Activated T-cell treated with anti-CD3 and anti-CD28 coated beads, Interleukin-2, amount 50 U/mL, for 1 hour (primary cell): ENCODE results near the gene TNXB.
"Not testable (repeated sequence)": the region's sequence is repeated elsewhere in the genome, so short reads cannot be mapped to it uniquely, and the experiment has no call there.

Experiments
- DNase-seq: peaks from one replicate; pipeline ENCODE4 v3.0.0-alpha.2; 2020

Gene TNXB

GRCh38 chr6:32085759-32086459 lies 23.2 kb downstream of the TNXB start:
- no peak for DNase-seq

- DNase-seq = no peak
Observed at GRCh38 chr6:32084780-32085179, 24.4 kb downstream of the TNXB start.

DNA sequence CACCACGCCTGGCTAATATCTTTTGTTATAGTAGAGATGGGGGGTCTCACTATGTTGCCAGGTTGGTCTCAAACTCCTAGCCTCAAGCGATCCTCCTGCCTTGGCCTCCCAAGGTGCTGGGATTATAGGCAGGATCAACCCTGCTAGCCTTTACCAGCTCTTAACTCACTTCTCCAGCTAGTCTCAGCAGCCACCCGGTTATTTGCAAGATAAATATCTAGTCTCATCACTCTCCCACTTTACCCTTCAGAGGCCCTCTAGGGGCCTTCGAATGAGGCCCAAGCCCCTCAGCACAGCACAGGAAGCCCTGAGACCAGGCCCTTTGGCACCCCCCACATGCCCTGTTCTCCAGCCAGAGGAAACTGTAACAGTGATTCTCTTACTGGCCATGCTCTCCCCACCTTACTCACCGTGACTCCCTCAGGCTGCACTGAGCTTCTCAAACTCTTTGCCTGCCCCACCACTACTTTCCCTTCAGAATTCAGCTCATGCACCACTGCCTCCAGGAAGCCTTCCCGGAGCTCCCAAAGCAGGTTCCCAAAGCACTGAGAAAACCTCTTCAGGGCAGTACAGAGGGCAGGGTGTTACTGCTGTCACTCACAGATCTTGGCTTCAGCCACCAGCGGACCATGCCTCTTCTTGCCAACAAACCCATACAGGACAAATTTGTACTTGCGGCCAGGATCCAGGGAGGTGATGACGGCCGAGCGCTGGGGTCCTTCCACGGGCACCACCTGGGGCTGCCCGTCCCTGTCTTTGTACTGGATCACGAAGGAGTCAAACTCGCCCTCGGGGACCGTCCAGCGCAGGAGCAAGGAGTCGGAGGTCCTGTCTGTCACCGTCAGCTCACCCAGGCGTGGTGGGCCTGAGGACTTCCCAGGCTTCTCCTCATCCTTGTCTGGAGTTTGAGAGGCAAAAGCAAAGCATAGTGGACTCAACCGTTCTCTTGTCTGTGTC lies 25.0 kb downstream of the TNXB start:
- no peak for DNase-seq

GRCh38 chr6:32082935-32083334 lies 26.2 kb downstream of the TNXB start:
- DNase-seq = no peak

DNA sequence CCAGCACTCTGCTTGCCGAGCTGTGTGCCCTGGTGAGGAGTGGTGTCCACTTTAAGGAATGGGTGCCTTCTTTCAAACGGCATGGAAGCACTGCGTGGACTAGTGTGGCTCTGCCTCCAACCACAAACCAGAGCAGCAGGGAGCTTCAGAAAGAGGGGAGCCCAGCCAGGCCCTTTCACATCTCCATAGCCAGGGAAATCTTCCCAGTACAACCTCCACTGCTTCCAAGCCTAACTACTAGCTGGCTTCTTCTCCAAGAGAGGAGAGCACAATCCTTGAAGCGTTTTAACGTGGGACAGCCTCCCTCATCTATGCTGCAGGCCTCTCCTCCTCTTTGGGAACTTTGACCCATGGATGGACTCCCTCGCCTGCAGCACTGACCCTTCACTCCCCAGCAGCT lies 26.7 kb downstream of the TNXB start:
- DNase-seq = no peak

GRCh38 chr6:32081168-32081990 lies 27.8 kb downstream of the TNXB start:
- no peak for DNase-seq

DNA sequence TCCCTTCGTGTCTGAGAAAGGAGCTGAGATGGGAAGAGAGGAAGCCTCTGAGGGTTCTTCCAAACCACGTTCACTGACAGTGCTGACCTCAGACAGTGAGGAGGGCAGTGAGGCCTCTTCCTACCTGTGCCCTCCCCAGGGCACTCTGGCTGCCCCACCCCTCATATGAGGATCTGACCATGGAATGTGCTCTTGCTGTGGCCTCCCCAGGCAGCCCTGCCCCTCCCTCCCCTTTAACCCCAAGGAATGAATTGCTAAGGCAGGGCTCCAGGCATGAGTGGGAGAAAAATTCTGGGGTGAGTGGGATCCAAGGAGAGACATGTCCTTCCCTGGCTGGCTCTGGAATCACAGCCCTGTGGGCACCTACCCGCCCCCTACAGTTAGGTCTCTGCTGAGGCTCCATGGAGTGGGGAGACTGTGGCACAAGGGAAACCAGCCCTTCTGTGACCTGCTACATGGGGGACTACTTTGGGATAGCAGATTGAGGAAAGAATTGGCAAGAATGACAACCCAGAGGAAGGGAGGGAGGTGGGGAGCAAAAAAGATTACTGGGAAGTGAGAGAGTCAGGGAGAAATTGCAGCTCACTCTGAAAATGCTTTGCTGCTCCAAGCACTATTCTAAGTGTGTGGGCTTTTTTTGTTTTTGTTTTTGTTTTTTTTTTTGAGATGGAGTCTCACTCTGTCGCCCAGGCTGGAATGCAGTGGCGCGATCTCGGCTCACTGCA lies 29.4 kb downstream of the TNXB start:
- no peak for DNase-seq

- no peak for DNase-seq
Observed at GRCh38 chr6:32076321-32076809, 32.8 kb downstream of the TNXB start.

GRCh38 chr6:32075781-32076180 lies 33.4 kb downstream of the TNXB start:
- DNase-seq = no peak

- DNase-seq = no peak
Observed at GRCh38 chr6:32074996-32075532, 34.1 kb downstream of the TNXB start.

GRCh38 chr6:32073613-32074012 lies 35.5 kb downstream of the TNXB start:
- DNase-seq = no peak

- DNase-seq = no peak
Observed at GRCh38 chr6:32073101-32073500, 36.0 kb downstream of the TNXB start.

DNA sequence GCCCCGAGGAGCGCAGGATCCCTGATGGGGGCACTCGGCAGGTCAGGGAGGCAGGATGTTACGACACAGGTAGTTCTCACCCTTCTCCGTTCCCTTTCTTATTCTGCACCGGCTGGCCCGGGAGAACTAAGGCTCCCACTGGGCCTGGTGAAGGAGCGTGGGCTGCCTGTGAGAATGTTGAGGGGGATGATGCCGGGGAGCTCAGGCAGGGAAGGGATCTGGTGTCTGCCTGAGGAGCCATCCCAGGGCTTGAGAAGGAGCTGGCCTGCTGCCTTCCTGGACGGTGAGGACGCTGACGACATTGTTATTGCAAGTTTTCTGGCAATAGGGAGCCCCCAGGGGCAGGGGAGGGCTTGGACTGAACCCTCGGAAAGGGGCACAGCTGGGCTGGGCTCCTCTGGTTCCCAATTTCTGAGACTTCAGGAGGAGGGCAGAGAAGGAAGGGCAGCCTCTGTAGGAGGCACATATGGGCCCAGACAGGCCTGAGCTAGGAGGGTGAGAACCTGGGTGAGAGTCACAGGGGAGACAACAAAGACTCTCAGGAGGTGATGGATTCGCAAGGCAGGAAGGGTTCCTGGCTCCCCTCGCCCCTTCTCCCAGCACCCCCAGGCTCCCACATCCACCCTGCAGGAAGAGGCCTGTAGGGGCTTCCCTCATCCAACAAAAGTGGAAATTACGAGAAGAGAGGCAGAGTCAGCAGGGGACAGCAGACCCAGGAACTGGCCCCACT lies 38.2 kb downstream of the TNXB start:
- DNase-seq = no peak

DNA sequence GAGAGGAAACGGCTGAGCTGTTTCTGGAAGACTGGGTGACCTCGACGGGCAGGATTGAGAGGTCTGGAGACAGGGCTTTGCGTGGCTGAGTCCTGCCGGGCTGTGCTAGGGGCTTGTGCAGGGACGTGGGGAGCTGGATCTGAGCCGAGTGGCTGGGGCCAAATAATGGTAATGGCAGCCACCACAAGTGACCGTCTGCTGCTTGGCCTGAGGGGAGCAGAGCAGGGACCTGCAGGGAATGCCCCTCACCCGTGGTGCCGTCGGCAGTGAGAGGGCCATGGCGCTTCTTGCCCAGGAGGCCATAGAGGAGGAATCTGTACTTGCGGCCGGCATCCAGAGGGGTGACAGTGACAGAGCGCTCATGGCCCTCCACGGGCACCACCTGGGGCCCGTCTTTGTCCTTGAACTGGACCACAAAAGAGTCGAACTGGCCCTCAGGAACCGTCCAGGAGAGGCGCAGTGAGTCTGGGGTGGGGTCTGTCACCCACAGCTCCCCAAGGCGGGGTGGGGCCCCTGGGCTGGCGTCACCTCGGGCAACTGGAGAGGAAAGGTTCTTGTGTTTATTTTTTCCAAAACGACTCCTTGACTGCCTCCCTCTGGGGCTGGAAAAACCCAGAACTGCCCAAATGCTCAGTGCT lies 39.1 kb downstream of the TNXB start:
- DNase-seq = no peak

DNA sequence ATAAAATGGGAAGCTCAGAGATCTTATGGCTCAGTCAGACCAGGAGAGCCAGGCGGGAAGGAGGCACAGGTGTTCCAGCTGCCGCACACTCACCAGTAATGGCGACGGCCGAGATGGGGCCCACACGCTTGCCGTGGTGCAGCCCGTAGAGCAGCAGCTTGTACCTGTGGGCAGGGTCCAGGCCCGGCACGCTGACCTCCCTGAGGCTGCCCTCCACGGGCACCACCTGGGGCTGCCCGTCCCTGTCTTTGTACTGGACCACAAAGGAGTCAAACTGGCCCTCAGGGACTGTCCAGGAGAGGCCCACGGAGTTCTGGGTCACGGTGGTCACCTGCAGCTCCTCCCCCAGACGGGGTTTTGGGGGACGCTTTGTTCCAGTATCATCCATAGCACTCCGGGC lies 39.7 kb downstream of the TNXB start:
- DNase-seq = no peak

- DNase-seq = no peak
Observed at GRCh38 chr6:32068867-32069266, 40.3 kb downstream of the TNXB start.

DNA sequence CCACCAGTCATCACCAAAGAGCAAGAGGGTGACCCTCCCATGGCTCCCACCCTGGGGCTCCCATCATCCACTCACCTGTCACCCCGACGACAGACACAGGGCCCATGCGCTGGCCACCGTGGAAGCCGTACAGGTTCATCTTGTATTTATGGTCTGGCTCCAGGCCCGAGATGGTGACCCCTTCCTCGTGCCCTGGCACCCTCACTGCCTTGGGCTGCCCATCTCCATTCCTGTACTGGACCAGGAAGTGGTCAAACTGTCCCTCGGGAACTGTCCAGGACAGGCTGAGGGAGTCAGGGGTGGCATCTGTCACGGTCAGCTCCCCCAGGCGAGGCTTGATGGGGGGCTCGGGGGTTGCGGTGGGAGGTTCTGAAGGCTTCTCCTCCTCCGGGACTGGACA lies 40.8 kb downstream of the TNXB start:
- DNase-seq = not testable (repeated sequence)

- not testable (repeated sequence) for DNase-seq
Observed at GRCh38 chr6:32067521-32067920, 41.6 kb downstream of the TNXB start.

GRCh38 chr6:32064706-32065105 lies 44.4 kb downstream of the TNXB start:
- DNase-seq = no peak

- DNase-seq = no peak
Observed at GRCh38 chr6:32060966-32061655, 48.0 kb downstream of the TNXB start.
